Lung (tissue), 12 donors: ENCODE data around the gene MCU. TPM values are rescaled to one million over a fixed set of nuclear protein-coding genes. Genes with fewer than 3 reads are reported as not detected.

Experiments used
- ATAC-seq: fragments of 200-7000 bp; cut with Tn5 transposase; one replicate; pipeline ENCODE4 v1.9.1; 2020; ENCODE audit warnings: moderate number of reproducible peaks; ENCODE audit not compliant: insufficient read depth, low FRiP score
- DNase-seq, 3 donors: peaks; one replicate each; pipeline ENCODE4 v3.0.0-alpha.2; 2013 to 2017
- H3K27ac ChIP-seq, 2 donors: one replicate each; pipeline ENCODE4 v1.5.1; 2013; ENCODE audit warnings: mild to moderate bottlenecking in 2 of 2, moderate library complexity in 2 of 2, control low read depth in 1 of 2, inconsistent platforms in 1 of 2, low read depth in 1 of 2, low read length in 1 of 2
- H3K27me3 ChIP-seq, 3 donors: one replicate each; pipeline ENCODE4 v1.5.1; 2013; ENCODE audit warnings: low read length in 2 of 3; ENCODE audit not compliant: control insufficient read depth in 3 of 3, insufficient read depth in 3 of 3
- H3K36me3 ChIP-seq, 4 donors: one replicate each; pipeline ENCODE4 v1.5.1; 2013; ENCODE audit warnings: low read length in 4 of 4, mild to moderate bottlenecking in 1 of 4, moderate library complexity in 1 of 4; ENCODE audit not compliant: control insufficient read depth in 4 of 4, insufficient read depth in 4 of 4
- H3K4me1 ChIP-seq, 5 donors: one replicate each; pipeline ENCODE4 v1.5.1; 2013; ENCODE audit warnings: low read length in 5 of 5, mild to moderate bottlenecking in 2 of 5, moderate library complexity in 1 of 5; ENCODE audit not compliant: control insufficient read depth in 5 of 5, insufficient read depth in 5 of 5
- H3K4me3 ChIP-seq: one replicate; pipeline ENCODE4 v1.5.1; 2013; ENCODE audit warnings: mild to moderate bottlenecking, control low read depth, moderate library complexity
- H3K9ac ChIP-seq, 2 donors: one replicate each; pipeline ENCODE4 v1.5.1; 2013; ENCODE audit warnings: low read length in 2 of 2, control low read depth in 1 of 2; ENCODE audit not compliant: insufficient read depth in 1 of 2
- H3K9me3 ChIP-seq, 4 donors: one replicate each; pipeline ENCODE4 v1.5.1; 2013; ENCODE audit warnings: low read length in 3 of 4, mild to moderate bottlenecking in 1 of 4, moderate library complexity in 1 of 4; ENCODE audit not compliant: control insufficient read depth in 4 of 4, insufficient read depth in 3 of 4
- CTCF ChIP-seq: IDR thresholded peaks from 2 replicates; pipeline ENCODE4 v1.5.1; 2012; ENCODE audit warnings: mild to moderate bottlenecking; ENCODE audit errors: control extremely low read depth, extremely low read depth
- WGBS, 2 donors: extraction: QIAGEN DNeasy Blood & Tissue Kit; methylation state at CpG; one replicate each; pipeline ENCODE4 v1.1.7; 2013; 5-methylcytosine and 5-hydroxymethylcytosine counted together
- polyA plus RNA-seq, 2 donors: library from polyadenylated mRNA; stranded (reverse); fragments of 200-250 nt; gene quantifications; one replicate each; pipeline ENCODE4 v1.2.1, GENCODE V29; 2013
- total RNA-seq, 2 donors: library from RNA; depleted of rRNA in 1 of 2; stranded (reverse); fragments of >200 nt in 1 of 2; gene quantifications; one replicate each; pipeline ENCODE4 v1.2.1, GENCODE V29; 2014 to 2021
- donor health status: control.
- donor health status: control.
- donor health status: Bipolar disorder and iron deficiency.
- donor health status: healthy.
- donor health status: DM: yes; HTN: yes; CAD: no.

Gene MCU
- total and polyA plus RNA-seq, 4 donors = 23.1 to 70.7 (median 29.0) TPM

GRCh38 chr10:72709041-72709440 is 17.1 kb downstream of the MCU start:
- Histone ChIP-seq H3K9me3 (no peaks in the 10 kb centered on the region), H3K27ac (peak overlapping the region in 1 of 2 donors; percentile 21), H3K9ac (no peak overlapping the region), H3K36me3 (no peaks in the 10 kb centered on the region), H3K4me1 (peaks cover 0 to 35% (median 12%) of the 10 kb centered on the region in 5 donors), H3K4me3 (no peak overlapping the region), H3K27me3 (no peaks in the 10 kb centered on the region)
- DNase-seq = peak; percentile 60 to 90 (median 88)
- no peak for ATAC-seq
- WGBS, 2 donors = 30 to 49% methylated on average over 1 of the region's 1 CpG
- TF ChIP-seq CTCF = no peak

GRCh38 chr10:72712136-72712535 is 20.2 kb downstream of the MCU start:
- whole genome bisulfite sequencing, 2 donors = 53 to 69% methylated on average over 2 of the region's 2 CpGs

GRCh38 chr10:72719941-72720592 is 28.1 kb downstream of the MCU start:
- H3K9me3 ChIP-seq = no peaks in the 10 kb centered on the region
- 96 to 98% methylated on average over 2 of the region's 2 CpGs for WGBS, 2 donors
- no peak overlapping the region for H3K4me3 ChIP-seq
- H3K27me3 ChIP-seq = no peaks in the 10 kb centered on the region
- peaks cover 3 to 14% (median 6%) of the 10 kb centered on the region in 4 donors for H3K36me3 ChIP-seq
- H3K27ac ChIP-seq = no peak overlapping the region
- TF ChIP-seq CTCF = no peak
- DNase-seq (no peak), ATAC-seq (no peak)
- no peaks in the 10 kb centered on the region for H3K4me1 ChIP-seq
- no peak overlapping the region for H3K9ac ChIP-seq

More at GRCh38 chr10:72712136-72712535, 20.2 kb downstream of the MCU start:
- Histone ChIP-seq H3K27ac (no peak overlapping the region), H3K36me3 (peaks cover 3 to 16% (median 8%) of the 10 kb centered on the region in 4 donors), H3K27me3 (no peaks in the 10 kb centered on the region), H3K4me3 (no peak overlapping the region), H3K9ac (no peak overlapping the region), H3K9me3 (no peaks in the 10 kb centered on the region), H3K4me1 (peaks cover 0 to 35% (median 12%) of the 10 kb centered on the region in 5 donors)
- TF ChIP-seq CTCF = no peak
- no peak for ATAC-seq
- DNase-seq = peak in 1 of 3 donors; percentile 39
